Tibial nerve (tissue), 4 donors: ENCODE measurements around the gene SSX5. TPM values are rescaled to one million over a fixed set of nuclear protein-coding genes. Genes with fewer than 3 reads are reported as not detected.

Experiments used
- small RNA-seq: library from RNA; depleted of rRNA; stranded (forward); fragments of <200 nt; gene quantifications from one replicate; pipeline ENCODE3, GENCODE V24; 2016
- total RNA-seq, 4 donors: library from RNA; depleted of rRNA; stranded (reverse); fragments of >200 nt; gene quantifications; one replicate each; pipeline ENCODE4 v1.1.0, GENCODE V29; 2016

The SSX5 gene
- total RNA-seq, 4 donors from 2014 or later = 0.21 TPM; not detected in 3

Small RNA genes lying within 50 kb of the gene (small RNA-seq; reads per million reads assigned to genes)
- gene AC245047.3 (not detected), gene AC245047.7 (not detected), gene RNA5SP503 (not detected), gene RNU6-707P (not detected)

Other genes starting within 250 kb of the SSX5 start
- gene ZNF182, start 192.8 kb downstream of the SSX5 start, total RNA-seq = 10 to 100 TPM in 1 of 4 donors, 1 to 10 TPM in 3; 4.5 to 11.0 (median 7.4) TPM
- not detected for gene SPACA5, start 189.8 kb downstream of the SSX5 start, total RNA-seq
- 1 to 10 TPM; 2.3 to 5.3 (median 3.7) TPM for gene ZNF630, start 125.2 kb downstream of the SSX5 start, total RNA-seq
- gene SPACA5B, start 66.2 kb downstream of the SSX5 start, total RNA-seq = not detected
- not detected for gene SSX1, start 58.6 kb upstream of the SSX5 start, total RNA-seq
- not detected for gene SSX3, start 159.9 kb upstream of the SSX5 start, total RNA-seq
- not detected for gene SSX4, start 186.7 kb upstream of the SSX5 start, total RNA-seq
- gene SSX4B, start 215.2 kb upstream of the SSX5 start, total RNA-seq = not detected